HS-5 (cell line): ENCODE results near the gene ICAM4.
A peak's percentile ranks its signal among the peaks of the same experiment; 100 is the strongest.

ENCODE experiments used
- DNase-seq: peaks from one replicate; pipeline ENCODE4 v3.0.0-alpha.2; 2012; ENCODE audit warnings: low read depth

Gene ICAM4

GRCh38 chr19:10291554-10292205 is 4.9 kb downstream of the ICAM4 start:
- no peak for DNase-seq

- no peak for DNase-seq
Observed at GRCh38 chr19:10292206-10292788, 5.5 kb downstream of the ICAM4 start.

- no peak for DNase-seq
Observed at GRCh38 chr19:10292789-10293636, 6.3 kb downstream of the ICAM4 start.

GRCh38 chr19:10293637-10294367 is 7.0 kb downstream of the ICAM4 start:
- DNase-seq = no peak

GRCh38 chr19:10294368-10294697 is 7.6 kb downstream of the ICAM4 start:
- no peak for DNase-seq

- no peak for DNase-seq
Observed at GRCh38 chr19:10295305-10295846, 8.6 kb downstream of the ICAM4 start.

GRCh38 chr19:10295847-10296591 is 9.3 kb downstream of the ICAM4 start:
- DNase-seq = no peak

GRCh38 chr19:10299545-10300458 is 13.0 kb downstream of the ICAM4 start:
- DNase-seq = no peak

GRCh38 chr19:10305139-10305806 is 18.5 kb downstream of the ICAM4 start:
- DNase-seq = no peak

- no peak for DNase-seq
Observed at GRCh38 chr19:10306327-10306726, 19.6 kb downstream of the ICAM4 start.

- DNase-seq = no peak
Observed at GRCh38 chr19:10309423-10309822, 22.7 kb downstream of the ICAM4 start, which contains the start of gene ZGLP1. ZGLP1 (minus strand) TSS chr19:10309815.

GRCh38 chr19:10315335-10316214 is 28.8 kb downstream of the ICAM4 start, which contains the start of gene FDX2:
FDX2 (minus strand) TSS chr19:10316015; CDS start chr19:10315996, 19 bp downstream.
- peak; percentile 65 for DNase-seq

GRCh38 chr19:10316229-10317044 is 29.7 kb downstream of the ICAM4 start:
- DNase-seq = no peak

GRCh38 chr19:10317045-10317856 is 30.5 kb downstream of the ICAM4 start:
- no peak for DNase-seq

- DNase-seq = no peak
Observed at GRCh38 chr19:10317857-10318462, 31.2 kb downstream of the ICAM4 start.
